Measurements from ENCODE around the gene EED.
A peak's percentile ranks its signal among the peaks of the same experiment; 100 is the strongest.

The EED gene

DNA sequence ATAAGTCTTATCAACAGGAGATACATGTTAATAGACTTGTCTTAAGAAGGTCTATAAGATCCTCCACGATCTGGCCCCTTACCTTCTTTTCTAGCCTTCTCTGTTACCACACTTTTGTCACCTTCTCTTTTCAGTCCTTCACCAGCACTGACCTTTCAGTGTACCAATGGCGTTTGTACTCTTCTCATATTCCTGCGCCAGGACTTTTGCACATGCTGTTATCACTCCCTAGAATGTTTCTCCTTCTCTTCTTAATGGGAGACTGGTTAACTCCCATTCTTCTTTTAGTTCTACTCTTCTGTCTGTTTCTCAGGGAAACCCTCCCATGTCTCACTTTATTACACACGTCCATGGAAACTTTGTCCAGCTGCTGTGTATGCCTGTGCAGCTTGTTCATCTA is 4.4 kb upstream of the EED start:
- TF ChIP-seq, protein P1, sequence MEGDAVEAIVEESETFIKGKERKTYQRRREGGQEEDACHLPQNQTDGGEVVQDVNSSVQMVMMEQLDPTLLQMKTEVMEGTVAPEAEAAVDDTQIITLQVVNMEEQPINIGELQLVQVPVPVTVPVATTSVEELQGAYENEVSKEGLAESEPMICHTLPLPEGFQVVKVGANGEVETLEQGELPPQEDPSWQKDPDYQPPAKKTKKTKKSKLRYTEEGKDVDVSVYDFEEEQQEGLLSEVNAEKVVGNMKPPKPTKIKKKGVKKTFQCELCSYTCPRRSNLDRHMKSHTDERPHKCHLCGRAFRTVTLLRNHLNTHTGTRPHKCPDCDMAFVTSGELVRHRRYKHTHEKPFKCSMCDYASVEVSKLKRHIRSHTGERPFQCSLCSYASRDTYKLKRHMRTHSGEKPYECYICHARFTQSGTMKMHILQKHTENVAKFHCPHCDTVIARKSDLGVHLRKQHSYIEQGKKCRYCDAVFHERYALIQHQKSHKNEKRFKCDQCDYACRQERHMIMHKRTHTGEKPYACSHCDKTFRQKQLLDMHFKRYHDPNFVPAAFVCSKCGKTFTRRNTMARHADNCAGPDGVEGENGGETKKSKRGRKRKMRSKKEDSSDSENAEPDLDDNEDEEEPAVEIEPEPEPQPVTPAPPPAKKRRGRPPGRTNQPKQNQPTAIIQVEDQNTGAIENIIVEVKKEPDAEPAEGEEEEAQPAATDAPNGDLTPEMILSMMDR (IDR thresholded peaks at IDR 0.05; ENCODE audit: low read length, missing control alignments): no peak
- no peak overlapping the region for H3K4me3 ChIP-seq (replicated peaks; ENCODE audit: low read depth, low read length)
- DNase-seq (ENCODE audit: low read depth): no peak

DNA sequence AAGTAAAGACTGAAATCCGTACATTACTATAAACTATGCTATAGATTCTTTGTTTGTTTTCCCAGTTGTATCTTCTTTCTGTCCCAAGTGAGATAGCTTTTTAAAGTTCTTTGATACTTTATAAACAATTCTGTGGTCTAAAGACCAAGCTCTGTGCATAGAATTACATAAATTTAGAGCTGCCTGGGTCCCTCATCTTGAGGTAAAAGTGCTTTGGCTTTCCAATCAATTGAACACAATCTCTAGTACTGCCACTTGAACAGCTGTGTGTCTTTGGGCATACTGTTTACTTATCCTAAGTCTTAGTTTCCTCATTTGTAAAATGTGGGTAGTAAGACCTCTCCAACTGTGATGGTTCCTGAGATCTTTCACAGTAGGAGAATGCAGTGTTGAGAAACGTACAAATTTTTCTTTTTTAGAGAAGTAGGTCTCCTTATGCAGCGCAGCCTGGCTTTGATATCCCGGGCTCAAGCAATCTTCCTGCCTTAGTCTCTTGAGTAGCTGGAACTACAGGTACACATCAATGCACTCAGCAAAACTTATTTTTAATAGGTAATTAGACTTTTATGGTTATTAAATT is 2.5 kb upstream of the EED start:
- H3K4me3 ChIP-seq (replicated peaks; ENCODE audit: low read depth, low read length): no peak overlapping the region
- TF ChIP-seq, protein P1 (IDR thresholded peaks at IDR 0.05; ENCODE audit: low read length, missing control alignments): no peak
- no peak for DNase-seq (ENCODE audit: low read depth)

DNA sequence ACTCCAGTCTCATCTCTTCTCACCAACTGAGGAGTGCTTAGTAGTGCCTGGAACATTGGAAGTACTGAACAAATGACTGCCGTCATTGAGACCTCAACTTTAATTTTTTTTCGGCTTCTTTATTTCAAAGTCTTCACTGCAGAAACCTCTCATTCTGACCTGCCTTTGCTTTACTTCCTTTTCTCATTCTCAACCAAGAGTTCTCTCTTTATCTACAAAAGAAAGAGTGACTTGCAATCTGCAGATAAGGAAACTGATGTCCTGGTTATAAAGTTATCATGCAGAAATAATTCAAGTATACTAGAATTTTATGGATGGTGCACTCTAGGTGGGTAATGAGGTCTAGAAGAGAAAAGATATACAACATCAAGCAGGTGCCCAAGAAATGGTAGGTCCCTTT is 1.2 kb upstream of the EED start:
- no peak overlapping the region for H3K4me3 ChIP-seq (replicated peaks; ENCODE audit: low read depth, low read length)

DNA sequence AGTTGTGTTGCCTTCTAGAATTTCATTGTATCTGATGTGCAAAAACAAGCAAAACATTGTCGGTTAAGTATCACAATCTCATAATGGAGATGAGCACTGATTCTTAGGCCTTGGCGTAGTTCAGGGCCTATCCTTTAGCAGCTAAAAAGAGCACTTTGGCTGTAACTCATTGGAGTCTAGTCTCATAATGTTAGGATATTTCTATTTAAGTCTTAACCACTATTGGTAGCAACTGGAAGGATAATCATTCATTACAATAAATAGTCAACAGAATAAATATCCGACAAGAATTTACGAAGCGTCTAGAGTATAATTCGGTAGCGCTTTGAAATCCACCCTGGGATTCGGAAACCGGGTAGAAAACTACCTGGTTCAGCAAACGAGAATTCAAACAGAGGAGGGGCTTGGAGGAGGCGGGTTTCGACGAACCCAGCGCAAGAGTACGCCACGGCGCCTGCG is 461 bp upstream of the EED start:
- DNase-seq (ENCODE audit: low read depth): peak; percentile 90
- peak overlapping the region; percentile 93 for H3K4me3 ChIP-seq (replicated peaks; ENCODE audit: low read depth, low read length)
- TF ChIP-seq, protein P1 (IDR thresholded peaks at IDR 0.05; ENCODE audit: low read length, missing control alignments): no peak

More for the DNA sequence above, 1.2 kb upstream of the EED start:
- TF ChIP-seq, protein P1 (IDR thresholded peaks at IDR 0.05; ENCODE audit: low read length, missing control alignments): no peak
- DNase-seq (ENCODE audit: low read depth): no peak

DNA sequence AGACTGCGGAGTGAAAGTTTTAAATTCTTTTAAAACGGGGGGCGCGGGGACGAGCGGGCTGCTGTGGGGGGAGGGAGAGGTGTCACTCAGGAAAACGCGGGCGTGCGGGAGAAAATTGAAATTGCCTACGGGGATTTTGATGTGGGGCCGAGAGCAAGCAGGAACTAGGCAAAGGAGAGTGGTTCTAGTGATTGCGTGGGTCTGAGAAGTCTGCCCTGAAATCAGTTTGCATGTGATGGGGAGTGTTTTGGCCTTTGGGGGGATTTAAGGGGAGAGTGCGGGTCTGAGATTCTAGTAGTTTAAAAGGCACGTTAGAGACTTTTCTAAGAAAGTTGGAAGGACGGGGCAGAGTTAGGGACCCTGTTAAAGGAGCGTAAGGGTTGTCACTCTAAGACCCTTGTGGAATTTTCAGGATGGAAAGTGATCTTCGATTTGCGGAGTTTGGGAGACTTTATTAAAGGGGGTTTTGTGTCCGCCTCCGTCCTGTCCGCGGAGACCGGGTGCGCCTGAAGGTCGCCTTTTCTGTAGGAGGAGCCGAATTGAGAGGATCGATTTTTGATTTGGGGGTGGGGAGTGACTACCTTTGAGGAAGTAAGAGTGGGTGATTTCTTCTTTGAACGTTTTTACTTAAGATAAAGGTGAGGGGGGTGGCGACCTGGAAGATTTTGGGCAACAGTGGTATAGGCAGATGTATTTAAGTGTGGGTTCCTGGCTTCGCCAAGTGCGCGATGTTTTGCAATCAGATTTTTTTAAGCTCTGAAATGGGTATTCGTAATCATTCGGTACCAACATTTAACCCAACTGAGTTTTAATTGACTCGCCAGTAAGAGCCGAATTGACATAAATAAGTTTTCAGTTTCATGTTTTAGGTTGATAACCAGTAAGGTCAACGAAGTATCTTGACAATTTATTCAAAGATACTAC is 1.1 kb downstream of the EED start:
- peak overlapping the region; percentile 93 for H3K4me3 ChIP-seq (replicated peaks; ENCODE audit: low read depth, low read length)
- peak; percentile 18 for DNase-seq (ENCODE audit: low read depth)
- TF ChIP-seq, protein P1 (IDR thresholded peaks at IDR 0.05; ENCODE audit: low read length, missing control alignments): no peak

DNA sequence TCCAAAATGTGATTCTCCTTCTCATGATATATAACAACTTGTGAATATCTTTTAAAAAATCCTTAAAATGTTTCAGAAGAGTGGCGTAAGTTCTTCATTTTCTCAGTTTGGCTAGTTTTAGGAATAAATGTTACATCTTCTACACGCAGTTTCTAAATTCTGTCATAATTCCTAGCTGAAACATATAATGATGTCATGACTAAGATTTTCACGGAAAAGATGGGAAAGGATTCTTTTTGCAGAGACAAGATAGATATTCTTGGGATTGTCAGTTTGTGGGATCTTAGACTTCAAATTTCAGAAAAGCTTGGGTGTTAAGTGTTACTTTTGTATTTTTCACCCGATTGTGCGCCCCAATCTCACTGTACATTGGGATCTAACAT is 1.7 kb downstream of the EED start:
- DNase-seq (ENCODE audit: low read depth): no peak
- peak overlapping the region; percentile 93 for H3K4me3 ChIP-seq (replicated peaks; ENCODE audit: low read depth, low read length)
- TF ChIP-seq, protein P1 (IDR thresholded peaks at IDR 0.05; ENCODE audit: low read length, missing control alignments): no peak
